NCI-H510A treated with DMSO at 0.1 percent for 48 hours (cell line): ENCODE results near the gene OR51G2.

Experiments
- DNase-seq: peaks from one replicate; lab custom pipeline; 2025; lab: John Stamatoyannopoulos, UW

OR51G2 gene

DNA sequence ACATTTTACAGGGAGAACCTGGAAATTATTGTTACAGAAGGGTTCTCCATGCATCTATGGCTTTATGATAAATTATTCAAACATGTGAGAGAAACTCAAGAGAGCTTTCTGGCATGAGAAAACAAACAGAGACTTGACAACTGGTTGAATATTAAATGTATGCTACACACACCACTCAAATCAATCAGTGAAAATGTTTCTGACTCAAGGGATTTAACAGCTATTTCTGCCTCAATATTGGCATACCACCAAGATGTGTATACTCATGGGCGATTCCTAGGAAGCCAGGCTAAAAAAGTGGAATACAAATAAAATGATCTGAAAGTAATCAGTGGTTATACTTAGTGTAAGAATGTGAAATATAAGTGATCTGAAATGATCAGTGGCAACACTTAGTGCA is 53.3 kb downstream of the OR51G2 start:
- DNase-seq, result peak; percentile 23

DNA sequence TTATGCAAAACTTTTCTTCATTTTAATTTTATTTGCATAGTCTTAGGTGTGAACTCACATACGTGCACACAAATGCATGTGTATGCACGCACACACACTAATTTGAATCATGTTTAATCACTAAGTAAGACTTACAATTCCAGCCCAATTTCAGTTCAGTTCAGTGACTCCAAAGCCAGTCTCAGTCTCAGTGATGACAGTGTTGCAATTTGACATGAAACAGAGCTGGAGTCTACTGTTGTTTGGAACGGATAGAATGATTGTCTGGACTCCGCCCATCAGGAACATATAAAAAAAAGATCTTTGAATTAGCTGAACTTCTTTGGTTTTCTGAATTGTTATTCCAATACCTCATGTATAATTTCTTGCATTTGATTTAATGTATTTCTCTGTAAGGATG is 55.3 kb downstream of the OR51G2 start:
- no peak for DNase-seq
